SU-DHL-6 (cell line): ENCODE measurements around the gene GSTCD.

Source experiments
- H2AFZ ChIP-seq: fragments of 200-600 bp; sonication (generic); 2 replicates; pipeline ENCODE4 v1.6.1; 2014; ENCODE audit warnings: low read depth, mild to moderate bottlenecking, moderate library complexity, mixed read lengths, antibody characterized with exemption, low read length; ENCODE audit not compliant: severe bottlenecking
- H3F3A ChIP-seq: fragments of 200-600 bp; shearing (Covaris generic); 2 replicates; pipeline ENCODE4 v1.6.0; 2016; ENCODE audit warnings: antibody characterized with exemption, mild to moderate bottlenecking; ENCODE audit not compliant: insufficient read depth
- H3K27ac ChIP-seq: fragments of 200-600 bp; sonication (generic); 2 replicates; pipeline ENCODE4 v1.5.1; 2016; ENCODE audit warnings: low read depth, mild to moderate bottlenecking, low read length, moderate library complexity, mixed read lengths
- H3K27me3 ChIP-seq: fragments of 200-600 bp; sonication (generic), shearing (Covaris generic); 2 replicates; pipeline ENCODE4 v1.6.0; 2014; ENCODE audit warnings: mild to moderate bottlenecking, low read length
- H3K36me3 ChIP-seq: fragments of 200-600 bp; sonication (generic); 2 replicates; pipeline ENCODE4 v1.6.1; 2014; ENCODE audit warnings: mild to moderate bottlenecking, low read length, mixed read lengths
- H3K4me2 ChIP-seq: fragments of 300-600, 200-600 bp; shearing (Covaris generic), sonication (generic); 2 replicates; pipeline ENCODE4 v1.6.0; 2014; ENCODE audit warnings: low read length, low read depth, mild to moderate bottlenecking; ENCODE audit not compliant: poor library complexity, severe bottlenecking
- H3K4me3 ChIP-seq: fragments of 200-600 bp; sonication (generic); 2 replicates; pipeline ENCODE4 v1.5.1; 2014; ENCODE audit warnings: antibody characterized with exemption, low read length, mild to moderate bottlenecking, mixed read lengths; ENCODE audit not compliant: insufficient read depth, poor library complexity, severe bottlenecking
- H3K79me2 ChIP-seq: fragments of 200-600 bp; sonication (generic); 2 replicates; pipeline ENCODE4 v1.6.1; 2014; ENCODE audit warnings: mild to moderate bottlenecking, low read length, moderate library complexity; ENCODE audit not compliant: insufficient read depth
- H3K9ac ChIP-seq: fragments of 200-600 bp; sonication (generic); 2 replicates; pipeline ENCODE4 v1.7.0; 2014; ENCODE audit warnings: mild to moderate bottlenecking, low read length
- H3K9me2 ChIP-seq: fragments of 200-600 bp; sonication (generic); replicated peaks from 2 replicates; pipeline ENCODE4 v1.6.1; 2014; ENCODE audit warnings: low read length; ENCODE audit not compliant: insufficient read depth
- H3K9me3 ChIP-seq: fragments of 200-600 bp; sonication (generic); 2 replicates; pipeline ENCODE4 v1.6.1; 2014; ENCODE audit warnings: low read length, mixed read lengths; ENCODE audit not compliant: insufficient read depth
- H4K20me1 ChIP-seq: fragments of 200-600 bp; sonication (generic); 2 replicates; pipeline ENCODE4 v1.6.1; 2014; ENCODE audit warnings: low read depth, mild to moderate bottlenecking, antibody characterized with exemption, low read length, moderate library complexity, mixed read lengths
- EZH2phosphoT487 ChIP-seq: fragments of 200-600 bp; sonication (generic), shearing (Covaris generic); conservative IDR thresholded peaks from 2 replicates; pipeline ENCODE4 v1.6.1; 2018; ENCODE audit warnings: mild to moderate bottlenecking, antibody characterized with exemption, low read length, moderate library complexity, mixed read lengths
- TF ChIP-seq, protein P1 (sequence below): fragments of 200-600 bp; sonication (generic); IDR thresholded peaks from one replicate; pipeline ENCODE4 v1.5.1; 2017; ENCODE audit warnings: antibody characterized with exemption, mild to moderate bottlenecking, low read length, moderate library complexity; ENCODE audit not compliant: insufficient read depth, poor library complexity, severe bottlenecking

GSTCD gene

DNA sequence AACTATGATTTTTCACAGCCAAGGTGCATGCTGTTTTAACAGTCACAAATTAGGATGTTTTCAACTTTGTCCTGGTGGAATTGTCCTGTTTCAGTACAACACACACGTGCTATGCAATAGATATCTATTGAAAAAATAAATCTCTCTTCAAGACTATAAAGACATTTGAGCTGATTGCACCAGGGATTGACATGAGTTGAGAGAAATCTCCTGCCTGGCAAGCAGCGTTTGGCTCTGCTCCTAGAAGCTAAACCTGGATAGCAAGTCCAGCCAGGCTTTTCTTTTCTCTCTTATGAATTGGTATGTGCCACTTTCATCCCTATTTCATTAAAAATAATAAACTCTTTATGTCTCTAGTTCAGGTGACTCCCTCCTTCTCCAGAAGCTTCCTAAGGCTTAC lies 170.1 kb downstream of the GSTCD start:
- no peaks in the 10 kb centered on the region for H4K20me1 ChIP-seq
- H3K27me3 ChIP-seq, result no peaks in the 10 kb centered on the region
- no peaks in the 10 kb centered on the region for H3K79me2 ChIP-seq
- no peaks in the 10 kb centered on the region for H3K9me2 ChIP-seq
- H3K4me2 ChIP-seq, result no peak overlapping the region
- H3F3A ChIP-seq, result no peaks in the 10 kb centered on the region
- no peak overlapping the region for H3K4me3 ChIP-seq
- TF ChIP-seq, protein P1, sequence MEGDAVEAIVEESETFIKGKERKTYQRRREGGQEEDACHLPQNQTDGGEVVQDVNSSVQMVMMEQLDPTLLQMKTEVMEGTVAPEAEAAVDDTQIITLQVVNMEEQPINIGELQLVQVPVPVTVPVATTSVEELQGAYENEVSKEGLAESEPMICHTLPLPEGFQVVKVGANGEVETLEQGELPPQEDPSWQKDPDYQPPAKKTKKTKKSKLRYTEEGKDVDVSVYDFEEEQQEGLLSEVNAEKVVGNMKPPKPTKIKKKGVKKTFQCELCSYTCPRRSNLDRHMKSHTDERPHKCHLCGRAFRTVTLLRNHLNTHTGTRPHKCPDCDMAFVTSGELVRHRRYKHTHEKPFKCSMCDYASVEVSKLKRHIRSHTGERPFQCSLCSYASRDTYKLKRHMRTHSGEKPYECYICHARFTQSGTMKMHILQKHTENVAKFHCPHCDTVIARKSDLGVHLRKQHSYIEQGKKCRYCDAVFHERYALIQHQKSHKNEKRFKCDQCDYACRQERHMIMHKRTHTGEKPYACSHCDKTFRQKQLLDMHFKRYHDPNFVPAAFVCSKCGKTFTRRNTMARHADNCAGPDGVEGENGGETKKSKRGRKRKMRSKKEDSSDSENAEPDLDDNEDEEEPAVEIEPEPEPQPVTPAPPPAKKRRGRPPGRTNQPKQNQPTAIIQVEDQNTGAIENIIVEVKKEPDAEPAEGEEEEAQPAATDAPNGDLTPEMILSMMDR, result no peak
- no peak for TF ChIP-seq EZH2phosphoT487
- H3K9me3 ChIP-seq, result no peaks in the 10 kb centered on the region
- H2AFZ ChIP-seq, result no peak overlapping the region
- H3K27ac ChIP-seq, result no peak overlapping the region
- H3K9ac ChIP-seq, result no peak overlapping the region
- no peaks in the 10 kb centered on the region for H3K36me3 ChIP-seq

DNA sequence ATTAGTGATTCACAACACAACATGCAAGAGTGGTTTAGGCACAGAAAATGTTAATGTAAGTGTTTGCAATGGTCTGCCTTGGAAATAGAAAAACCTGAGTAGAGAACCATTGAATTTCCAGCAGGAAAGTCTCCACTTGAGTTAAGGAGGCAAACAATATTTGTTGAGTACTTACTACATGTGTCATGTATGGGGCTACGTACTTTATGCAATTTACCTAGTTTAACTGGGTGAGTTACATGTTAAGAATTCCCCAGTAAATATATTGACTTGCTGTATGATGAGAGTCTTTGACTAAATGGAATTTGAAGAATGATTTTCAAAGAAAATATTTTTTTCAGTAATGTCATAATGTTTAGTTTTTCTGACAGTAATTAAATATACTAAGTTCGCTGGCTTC lies 178.9 kb downstream of the GSTCD start:
- TF ChIP-seq, protein P1, result no peak
- TF ChIP-seq EZH2phosphoT487, result no peak
- H3F3A ChIP-seq, result no peaks in the 10 kb centered on the region
- no peaks in the 10 kb centered on the region for H3K36me3 ChIP-seq
- no peaks in the 10 kb centered on the region for H3K27me3 ChIP-seq
- H3K4me3 ChIP-seq, result no peak overlapping the region
- no peak overlapping the region for H3K27ac ChIP-seq
- H3K4me2 ChIP-seq, result no peak overlapping the region
- H3K9me2 ChIP-seq, result no peaks in the 10 kb centered on the region
- no peak overlapping the region for H3K9ac ChIP-seq
- no peaks in the 10 kb centered on the region for H4K20me1 ChIP-seq
- H3K79me2 ChIP-seq, result no peaks in the 10 kb centered on the region
- no peaks in the 10 kb centered on the region for H3K9me3 ChIP-seq
- H2AFZ ChIP-seq, result no peak overlapping the region

DNA sequence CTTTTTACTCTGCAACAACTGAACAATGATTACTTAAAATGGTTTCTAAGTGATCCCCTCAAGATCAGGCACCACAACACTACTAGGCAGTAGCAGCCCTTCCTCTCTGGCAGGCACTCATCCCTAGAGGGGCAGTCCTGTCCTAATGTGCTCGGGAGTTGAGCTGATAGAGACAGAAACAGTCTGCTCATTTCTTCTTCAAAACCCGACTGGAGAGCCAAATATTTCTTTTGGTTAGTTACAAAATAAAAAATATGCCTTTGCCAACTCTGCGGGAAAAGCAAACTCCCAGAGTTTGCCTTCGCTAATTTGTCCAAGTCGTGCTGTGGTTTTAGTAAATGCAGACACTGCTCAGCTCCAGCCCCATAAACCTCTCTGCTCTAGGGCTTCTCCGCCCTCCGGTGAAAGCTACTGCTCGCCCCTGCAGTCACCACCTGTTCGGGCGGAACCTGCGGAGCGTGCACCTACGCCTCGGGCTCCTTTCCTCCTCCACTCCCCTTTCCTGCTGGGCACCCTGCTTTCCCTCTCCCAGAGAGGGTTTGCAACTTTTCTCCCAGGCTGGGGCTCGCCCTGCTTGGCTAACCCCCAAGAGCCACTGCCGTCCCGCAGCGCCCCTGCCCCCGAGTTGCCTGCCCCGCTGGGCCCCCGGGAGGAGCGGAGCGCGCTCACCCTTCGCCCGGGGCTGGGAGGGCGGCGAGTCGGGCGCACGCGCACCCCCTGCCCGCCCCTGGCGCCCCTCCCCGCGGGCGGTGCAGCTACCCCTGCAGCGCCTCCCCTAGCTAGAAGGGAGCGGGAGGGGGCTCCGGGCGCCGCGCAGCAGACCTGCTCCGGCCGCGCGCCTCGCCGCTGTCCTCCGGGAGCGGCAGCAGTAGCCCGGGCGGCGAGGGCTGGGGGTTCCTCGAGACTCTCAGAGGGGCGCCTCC lies 186.3 kb downstream of the GSTCD start, which contains the start of gene NPNT:
NPNT (plus strand) TSS at position 812 of the 923 bp plus-strand sequence. CDS start 182 bp downstream, outside the sequence.
- Histone ChIP-seq H3K79me2 (no peaks in the 10 kb centered on the region), H3K36me3 (no peaks in the 10 kb centered on the region), H2AFZ (no peak within 1 kb of the TSS), H4K20me1 (no peaks in the 10 kb centered on the region), H3K27me3 (no peaks in the 10 kb centered on the region), H3K9me2 (no peaks in the 10 kb centered on the region), H3K4me3 (no peak within 1 kb of the TSS), H3K4me2 (no peak within 1 kb of the TSS), H3K27ac (no peak within 1 kb of the TSS), H3K9ac (no peak within 1 kb of the TSS), H3F3A (no peaks in the 10 kb centered on the region), H3K9me3 (no peaks in the 10 kb centered on the region)
- TF ChIP-seq EZH2phosphoT487, result no peak
- TF ChIP-seq, protein P1, result no peak
